NCI-H1930 (cell line): ENCODE results near the gene LRMDA.

Experiments used
- DNase-seq, 2 experiments: peaks; one replicate each; lab custom pipeline; 2025; lab: John Stamatoyannopoulos, UW

Gene LRMDA

GRCh38 chr10:76270464-76270863 is 839.0 kb downstream of the LRMDA start:
- no peak for DNase-seq

GRCh38 chr10:76274933-76275332 is 843.5 kb downstream of the LRMDA start:
- DNase-seq = no peak

- no peak for DNase-seq
Observed at GRCh38 chr10:76278811-76279460, 847.5 kb downstream of the LRMDA start.

GRCh38 chr10:76281659-76282058 is 850.2 kb downstream of the LRMDA start:
- no peak for DNase-seq

- peak; percentile 43 to 59 for DNase-seq
Observed at GRCh38 chr10:76282061-76283025, 850.9 kb downstream of the LRMDA start.

- no peak for DNase-seq
Observed at GRCh38 chr10:76284351-76284750, 852.9 kb downstream of the LRMDA start.

- no peak for DNase-seq
Observed at GRCh38 chr10:76285012-76285411, 853.6 kb downstream of the LRMDA start.

- DNase-seq = no peak
Observed at GRCh38 chr10:76285515-76285914, 854.1 kb downstream of the LRMDA start.

- no peak for DNase-seq
Observed at GRCh38 chr10:76286536-76286935, 855.1 kb downstream of the LRMDA start.

GRCh38 chr10:76287856-76288255 is 856.4 kb downstream of the LRMDA start:
- no peak for DNase-seq

GRCh38 chr10:76291175-76291574 is 859.8 kb downstream of the LRMDA start:
- no peak for DNase-seq

- DNase-seq = no peak
Observed at GRCh38 chr10:76291885-76292284, 860.5 kb downstream of the LRMDA start.

GRCh38 chr10:76296957-76297356 is 865.5 kb downstream of the LRMDA start:
- no peak for DNase-seq

- no peak for DNase-seq
Observed at GRCh38 chr10:76297358-76297757, 865.9 kb downstream of the LRMDA start.

GRCh38 chr10:76297780-76298281 is 866.4 kb downstream of the LRMDA start:
- no peak for DNase-seq

GRCh38 chr10:76298329-76298728 is 866.9 kb downstream of the LRMDA start:
- DNase-seq = no peak

GRCh38 chr10:76299501-76299900 is 868.1 kb downstream of the LRMDA start:
- DNase-seq = no peak

- no peak for DNase-seq
Observed at GRCh38 chr10:76301211-76301610, 869.8 kb downstream of the LRMDA start.

GRCh38 chr10:76301950-76302349 is 870.5 kb downstream of the LRMDA start:
- DNase-seq = peak in 1 of 2 experiments; percentile 3

GRCh38 chr10:76302481-76302880 is 871.1 kb downstream of the LRMDA start:
- DNase-seq = no peak

GRCh38 chr10:76302961-76303630 is 871.7 kb downstream of the LRMDA start:
- DNase-seq = no peak

GRCh38 chr10:76303682-76304316 is 872.4 kb downstream of the LRMDA start:
- peak; percentile 13 to 36 for DNase-seq
